Stimulated activated CD8-positive, alpha-beta memory T cell treated with anti-CD3 and anti-CD28 coated beads, Interleukin-4, amount 100 ng/mL, for 48 hours (primary cell): ENCODE results near the gene RAB4A.
"Not testable (repeated sequence)": the region's sequence is repeated elsewhere in the genome, so short reads cannot be mapped to it uniquely, and the experiment has no call there.

Source experiments
- DNase-seq: peaks from one replicate; pipeline ENCODE4 v3.0.0-alpha.2; 2020

RAB4A gene

DNA sequence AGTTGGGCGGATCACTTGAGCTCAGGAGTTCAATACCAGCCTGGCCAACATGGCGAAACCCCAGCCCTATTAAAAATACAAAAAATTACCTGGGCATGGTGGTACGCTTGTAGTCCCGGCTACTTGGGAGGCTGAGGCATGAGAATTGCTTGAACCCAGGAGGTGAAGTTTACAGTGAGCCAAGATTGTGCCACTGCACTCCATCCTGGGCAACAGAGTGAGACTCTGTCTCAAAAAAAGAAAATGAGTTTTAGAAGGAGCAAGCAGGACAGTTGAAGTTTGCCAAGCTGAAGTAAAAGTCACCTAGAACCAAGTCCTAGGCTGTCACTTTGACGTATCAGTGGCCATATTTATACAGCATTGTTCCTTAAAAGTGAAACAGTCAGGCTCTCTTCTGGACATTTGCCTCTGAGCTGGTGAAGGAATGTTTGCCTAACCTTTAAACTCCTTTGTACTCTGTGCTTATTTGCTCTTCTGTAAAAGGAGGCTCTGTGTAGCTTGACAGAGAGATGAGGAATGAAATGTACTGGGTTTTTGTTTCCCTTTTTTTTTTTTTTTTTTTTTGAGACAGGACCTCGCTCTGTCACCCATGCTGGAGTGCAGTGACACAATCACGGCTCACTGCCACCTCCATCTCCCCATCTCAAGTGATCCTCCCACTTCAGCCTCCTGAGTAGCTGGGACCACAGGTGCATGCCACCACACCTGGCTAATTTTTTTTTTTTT lies 2.8 kb downstream of the RAB4A start:
- DNase-seq: no peak

DNA sequence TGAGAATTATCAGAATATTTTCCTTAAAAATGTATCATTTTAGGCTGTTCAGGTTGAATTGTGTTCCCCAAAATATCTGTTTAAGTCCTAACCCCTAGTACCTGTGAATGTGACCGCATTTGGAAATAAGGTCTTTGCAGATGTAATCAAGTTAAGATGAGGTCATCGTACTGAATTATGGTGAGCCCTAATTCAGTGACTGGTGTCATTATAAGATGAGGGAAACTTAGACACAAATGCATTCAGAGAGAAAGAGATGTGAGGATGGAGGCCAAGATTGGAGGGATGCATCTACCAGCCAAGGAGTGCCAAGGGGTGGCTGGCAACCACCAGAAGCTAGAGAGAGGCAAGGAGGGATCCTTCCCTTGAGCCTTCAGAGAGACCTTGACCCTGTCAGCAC lies 4.1 kb downstream of the RAB4A start:
- DNase-seq: no peak

DNA sequence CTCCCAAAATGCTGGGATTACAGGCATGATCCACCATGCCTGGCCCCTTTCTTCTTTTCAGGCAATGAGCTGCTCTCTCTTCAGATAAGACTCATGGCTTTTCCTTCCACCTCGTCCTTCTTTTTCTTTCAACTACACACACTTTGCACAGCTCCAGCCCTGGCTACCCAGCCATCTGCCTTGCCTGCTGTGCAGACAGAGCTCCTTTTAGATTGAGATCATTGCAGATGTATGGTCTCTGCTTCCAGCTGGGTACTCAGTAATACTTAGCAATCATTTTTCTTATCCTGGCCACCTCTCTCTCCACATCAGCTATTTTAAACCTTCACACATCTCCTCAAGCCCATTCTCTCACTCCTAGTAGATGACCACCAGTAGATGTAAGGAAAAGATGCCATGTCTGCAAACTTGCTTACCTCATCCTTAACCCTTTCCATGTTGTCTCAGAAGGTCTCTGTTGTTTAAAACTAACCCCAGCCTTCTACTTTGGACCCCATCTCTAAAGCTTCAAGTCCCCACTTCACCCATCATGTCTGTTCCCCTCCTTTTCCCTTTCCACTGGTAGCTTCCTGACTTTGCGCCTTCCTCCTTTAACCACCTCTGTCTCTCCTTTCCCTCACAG lies 7.3 kb downstream of the RAB4A start:
- no peak for DNase-seq

DNA sequence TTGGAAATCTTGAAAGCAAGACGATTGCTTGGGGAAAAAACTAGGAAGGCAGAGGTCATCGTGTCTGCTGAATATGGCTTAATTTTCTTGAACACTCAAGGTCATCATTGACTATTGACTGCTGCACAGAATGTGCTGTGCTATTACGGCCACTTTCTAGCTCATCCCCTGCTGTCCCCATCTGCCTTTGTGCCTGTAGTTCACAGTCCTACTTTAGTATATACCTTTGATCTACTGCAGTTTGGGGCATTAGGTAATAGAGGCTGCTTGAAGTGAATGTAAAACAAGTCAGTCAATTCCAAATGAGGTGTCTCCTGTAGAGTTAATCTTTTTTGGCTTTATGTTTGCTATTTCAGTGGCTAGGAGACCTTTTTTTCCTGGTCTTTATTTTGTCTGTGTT lies 8.3 kb downstream of the RAB4A start:
- DNase-seq: no peak

DNA sequence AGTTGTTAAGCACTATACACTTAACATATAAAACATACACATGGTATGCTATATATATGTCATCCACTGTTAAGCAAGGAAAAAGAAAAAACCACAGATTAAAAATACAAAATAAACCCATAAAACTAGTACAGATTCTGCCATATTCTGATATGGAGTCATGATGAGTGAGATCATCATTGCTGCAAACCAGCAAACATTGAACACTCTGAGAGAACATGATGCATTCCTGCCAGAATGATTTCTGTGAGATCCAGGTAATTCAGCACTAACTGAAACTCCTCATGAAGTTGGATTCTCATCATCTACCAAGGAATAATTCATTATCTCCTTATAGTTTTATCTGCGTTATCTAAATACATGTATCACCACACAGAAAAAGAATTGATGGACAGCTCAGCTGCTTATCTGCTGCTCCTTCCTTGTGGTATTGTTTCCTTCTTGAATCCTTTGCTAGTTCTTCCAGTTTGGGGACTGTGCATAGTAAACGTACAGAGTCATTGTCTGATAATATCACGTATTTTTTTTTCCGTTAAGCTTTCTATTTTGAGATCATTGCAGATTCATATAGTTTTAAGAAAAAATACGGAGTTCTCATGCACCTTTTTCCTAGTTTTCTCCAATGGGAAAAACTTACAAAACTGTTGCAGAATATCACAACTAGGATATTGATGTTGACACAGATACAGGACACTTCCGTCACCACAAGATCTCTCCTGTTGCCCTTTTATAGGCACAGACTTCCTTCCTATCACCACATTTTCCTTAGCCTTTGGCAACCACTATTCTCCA lies 9.3 kb downstream of the RAB4A start:
- no peak for DNase-seq

DNA sequence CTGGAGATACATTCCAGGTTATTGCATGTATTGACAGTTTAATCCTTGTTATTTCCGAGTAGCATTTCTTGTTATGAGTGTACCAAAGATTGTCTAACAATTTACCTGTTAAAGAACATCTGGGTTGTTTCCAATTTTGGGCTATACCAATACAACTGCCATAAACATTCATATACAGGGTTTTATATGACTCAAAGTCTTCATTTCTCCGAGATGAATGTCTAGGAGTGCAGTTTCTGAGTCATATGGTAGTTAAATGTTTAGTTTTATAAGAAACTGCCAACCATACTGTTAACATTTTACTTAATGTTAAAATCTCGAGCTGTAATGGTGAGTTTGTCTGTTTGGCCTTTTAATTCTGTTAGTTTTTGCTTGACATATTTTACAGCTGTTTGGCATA lies 10.0 kb downstream of the RAB4A start:
- DNase-seq: no peak

DNA sequence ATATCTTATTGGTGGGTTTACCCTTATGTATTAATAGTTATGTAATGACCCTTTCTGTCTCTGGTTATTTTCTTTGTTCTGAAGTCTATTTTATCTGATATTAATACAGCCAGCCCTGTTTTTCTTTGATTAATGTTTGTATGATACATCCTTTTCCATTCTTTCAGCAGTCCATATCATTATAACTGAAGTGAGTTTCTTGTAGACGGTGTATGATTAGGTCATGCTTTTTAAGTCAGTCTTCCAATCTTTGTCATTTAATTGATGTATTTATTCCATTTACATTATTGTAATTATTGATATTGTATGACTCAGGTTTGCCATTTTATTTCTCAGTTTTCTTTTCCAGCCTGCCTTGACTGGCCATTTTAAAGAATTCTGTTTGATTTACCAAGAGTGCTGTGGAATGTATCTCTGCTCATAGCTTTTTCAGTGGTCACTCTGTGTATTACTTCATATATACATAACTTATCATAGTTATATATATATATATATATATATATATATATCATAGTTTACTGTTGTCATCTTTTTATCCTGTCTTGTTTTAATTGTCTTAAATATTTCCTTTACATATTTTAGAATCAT lies 10.5 kb downstream of the RAB4A start:
- no peak for DNase-seq

DNA sequence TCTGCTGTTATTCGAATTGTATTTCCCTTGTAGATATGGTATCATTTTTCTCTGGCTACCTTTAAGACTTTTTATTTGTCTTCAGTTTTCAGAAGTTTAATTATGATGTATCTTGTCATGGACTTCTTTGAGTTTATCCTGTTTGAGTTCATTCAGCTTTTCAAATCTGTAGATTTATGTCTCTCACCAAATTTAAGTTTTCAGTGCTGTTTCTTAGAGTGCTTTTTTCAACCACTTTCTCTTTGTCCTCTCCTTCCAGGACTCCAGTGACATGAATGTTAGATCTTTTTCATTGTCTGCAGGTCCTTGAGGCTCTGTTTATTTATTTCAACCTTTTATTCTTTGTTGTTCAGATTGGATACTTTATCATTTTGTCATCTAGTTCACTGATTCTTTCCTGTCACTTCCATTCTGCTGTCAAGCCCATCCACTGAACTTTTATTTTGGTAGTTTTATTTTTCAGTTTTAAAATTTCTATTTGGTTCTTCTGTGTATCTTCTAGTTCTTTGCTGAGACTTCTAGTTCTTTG lies 11.4 kb downstream of the RAB4A start:
- DNase-seq: no peak

DNA sequence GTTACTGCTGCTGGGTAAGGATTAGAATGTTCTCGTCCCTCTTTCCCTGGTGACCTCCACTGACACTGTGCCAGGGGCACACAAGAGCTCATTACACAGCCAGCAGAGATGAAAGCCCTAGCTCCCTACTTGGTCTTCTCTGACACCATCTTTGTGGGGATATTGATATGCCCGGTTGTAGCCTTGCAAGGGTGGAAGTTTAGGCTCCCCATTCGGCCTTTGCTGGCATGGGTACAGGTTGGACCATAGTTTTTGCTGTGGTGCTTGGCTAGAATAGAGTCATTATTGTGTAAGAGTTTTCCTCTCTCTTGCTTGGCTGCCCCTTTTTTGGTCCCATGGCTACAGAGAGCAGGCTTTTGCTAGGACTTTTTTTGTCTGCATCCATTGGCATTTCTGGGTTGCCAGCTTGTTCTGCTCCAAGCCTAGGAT lies 12.3 kb downstream of the RAB4A start:
- DNase-seq: no peak

DNA sequence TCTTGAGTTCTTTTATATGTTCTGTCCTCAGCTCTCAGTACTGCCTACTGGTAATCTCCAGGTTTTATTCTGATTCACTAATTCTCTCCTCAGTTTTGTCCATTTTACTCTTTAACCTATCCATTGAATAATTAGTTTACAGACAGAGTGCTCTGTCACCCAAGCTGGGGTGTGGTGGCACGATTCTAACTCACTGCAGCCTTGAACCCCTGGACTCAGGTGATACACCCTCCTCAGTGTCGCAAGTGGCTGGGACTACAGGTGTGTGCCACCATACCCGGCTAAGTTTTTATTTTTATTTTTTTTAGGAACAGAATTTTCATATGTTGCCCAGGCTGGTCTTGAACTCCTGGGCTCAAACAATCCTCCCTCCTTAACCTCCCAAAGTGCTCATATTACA lies 14.0 kb downstream of the RAB4A start:
- no peak for DNase-seq

DNA sequence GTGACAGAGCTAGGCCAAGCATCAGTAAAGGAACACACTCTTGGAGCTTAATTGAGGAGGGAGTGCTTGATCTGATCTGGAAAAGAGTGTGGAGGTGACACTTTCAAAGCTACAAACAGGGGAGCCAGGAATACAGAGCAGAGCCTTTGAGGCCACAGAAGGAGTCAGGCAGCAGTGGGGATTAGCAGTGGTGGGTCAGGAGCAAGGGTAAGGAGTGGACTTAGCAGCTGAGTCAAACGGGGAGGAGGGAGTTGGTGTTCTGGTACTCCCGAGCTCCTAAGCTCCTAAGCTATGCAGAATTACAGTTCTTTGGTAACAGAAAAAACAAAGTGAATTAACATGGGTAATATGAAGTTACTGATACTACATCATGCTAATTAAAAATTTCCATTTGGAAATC lies 14.5 kb downstream of the RAB4A start:
- no peak for DNase-seq

DNA sequence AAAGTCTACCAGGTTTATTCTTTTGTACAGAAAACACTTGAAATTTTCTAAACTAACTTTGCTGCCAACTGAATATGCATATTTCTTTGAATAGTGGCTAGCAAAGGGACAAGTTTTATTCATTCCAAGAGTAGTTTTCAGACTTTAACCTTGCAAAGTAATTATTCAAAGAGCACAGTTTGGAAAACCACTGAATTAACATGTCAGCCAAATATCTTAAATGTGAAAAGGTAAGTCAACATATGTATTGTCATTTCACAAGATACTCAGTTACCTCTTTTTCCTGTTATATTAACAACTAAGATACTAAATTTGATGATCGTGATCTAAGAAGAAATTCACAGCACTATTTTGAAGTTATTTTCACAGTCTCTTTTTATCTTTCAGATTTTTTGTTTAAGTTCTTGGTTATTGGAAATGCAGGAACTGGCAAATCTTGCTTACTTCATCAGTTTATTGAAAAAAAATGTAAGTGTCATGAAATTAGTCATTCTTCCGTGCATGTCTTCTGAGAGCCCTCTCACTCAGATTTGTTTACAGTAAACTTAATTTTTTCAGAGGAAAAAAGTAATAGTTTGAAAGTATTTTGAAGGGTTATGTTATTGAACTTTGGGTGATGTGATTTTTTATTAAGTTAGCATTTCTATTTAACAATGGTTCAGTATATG lies 15.3 kb downstream of the RAB4A start:
- DNase-seq: no peak

DNA sequence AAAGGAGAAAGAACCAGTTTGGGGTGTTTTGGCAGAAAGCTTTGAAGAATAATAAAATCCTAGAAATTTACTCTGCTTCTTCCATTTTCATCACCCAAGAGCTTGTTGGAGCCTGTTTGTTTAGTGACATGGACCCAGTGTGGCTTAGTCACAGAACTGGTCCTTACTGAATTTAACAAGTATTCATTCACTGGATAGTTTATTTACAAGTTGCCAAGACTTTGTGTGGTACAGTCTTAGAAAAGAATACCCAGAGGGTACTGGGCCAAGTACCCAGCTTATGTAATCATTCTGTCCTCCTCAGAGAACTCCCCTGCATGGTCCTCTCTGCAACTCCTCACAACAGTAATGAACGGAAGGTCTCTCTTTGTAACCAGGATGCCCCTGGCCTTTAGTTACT lies 16.4 kb downstream of the RAB4A start:
- DNase-seq: no peak

DNA sequence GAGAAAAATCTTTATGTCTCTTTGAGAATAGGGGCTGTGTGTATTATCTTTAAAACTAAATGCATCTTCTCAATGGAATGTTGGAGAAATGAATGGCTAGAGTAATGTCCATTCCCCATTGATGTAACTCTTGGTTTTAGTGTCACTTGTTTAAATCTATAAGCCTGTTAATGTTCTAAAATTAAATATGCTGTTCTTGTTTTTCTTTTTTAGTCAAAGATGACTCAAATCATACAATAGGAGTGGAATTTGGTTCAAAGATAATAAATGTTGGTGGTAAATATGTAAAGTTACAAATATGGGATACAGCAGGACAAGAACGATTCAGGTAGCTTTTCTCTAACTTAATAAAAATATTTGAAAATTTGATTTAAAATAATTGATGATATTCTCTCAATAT lies 17.6 kb downstream of the RAB4A start:
- DNase-seq: no peak

DNA sequence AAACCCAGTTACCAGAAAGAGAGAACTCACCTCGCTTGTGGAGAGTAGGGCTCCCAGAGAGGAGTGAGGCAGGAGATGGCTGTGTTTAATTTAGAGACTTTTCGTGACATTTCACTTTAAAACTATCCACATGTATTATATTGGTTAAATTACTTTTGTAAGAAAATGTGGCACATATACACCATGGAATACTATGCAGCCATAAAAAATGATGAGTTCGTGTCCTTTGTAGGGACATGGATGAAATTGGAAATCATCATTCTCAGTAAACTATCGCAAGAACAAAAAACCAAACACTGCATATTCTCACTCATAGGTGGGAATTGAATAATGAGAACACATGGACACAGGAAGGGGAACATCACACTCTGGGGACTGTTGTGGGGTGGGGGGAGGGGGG lies 20.8 kb downstream of the RAB4A start:
- DNase-seq: not testable (repeated sequence)

DNA sequence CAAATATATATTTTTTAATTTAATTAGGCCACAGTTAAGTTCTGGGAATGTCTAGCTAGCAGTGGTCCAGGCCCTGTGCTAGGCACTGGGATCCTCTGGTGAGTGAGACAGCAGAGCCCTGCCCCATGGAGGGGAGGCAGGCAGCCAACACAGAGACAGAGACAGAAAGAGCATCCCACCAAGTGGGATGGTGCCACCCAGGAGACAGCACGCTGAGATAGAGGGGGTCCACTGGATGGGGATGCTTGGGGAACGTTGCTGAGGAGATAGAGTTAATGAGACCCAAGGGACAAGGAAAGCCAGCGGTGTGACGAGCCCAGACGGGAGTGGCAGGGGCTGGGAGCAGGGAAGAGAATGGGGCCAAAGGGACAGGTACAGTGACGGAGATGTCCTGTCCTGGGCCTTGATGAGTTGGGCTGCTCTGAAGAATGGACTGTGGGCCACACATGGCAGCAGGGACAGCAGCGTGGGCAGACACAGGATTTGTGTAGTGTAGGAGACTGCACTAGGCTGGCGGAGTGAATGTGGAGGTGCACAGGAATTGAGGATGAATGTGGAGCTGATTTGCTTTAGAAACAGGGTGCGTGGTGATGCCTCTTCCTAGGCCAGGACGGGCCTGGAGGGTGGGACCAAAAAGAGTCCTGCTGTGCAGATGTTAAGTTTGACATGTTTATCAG lies 22.8 kb downstream of the RAB4A start:
- no peak for DNase-seq

DNA sequence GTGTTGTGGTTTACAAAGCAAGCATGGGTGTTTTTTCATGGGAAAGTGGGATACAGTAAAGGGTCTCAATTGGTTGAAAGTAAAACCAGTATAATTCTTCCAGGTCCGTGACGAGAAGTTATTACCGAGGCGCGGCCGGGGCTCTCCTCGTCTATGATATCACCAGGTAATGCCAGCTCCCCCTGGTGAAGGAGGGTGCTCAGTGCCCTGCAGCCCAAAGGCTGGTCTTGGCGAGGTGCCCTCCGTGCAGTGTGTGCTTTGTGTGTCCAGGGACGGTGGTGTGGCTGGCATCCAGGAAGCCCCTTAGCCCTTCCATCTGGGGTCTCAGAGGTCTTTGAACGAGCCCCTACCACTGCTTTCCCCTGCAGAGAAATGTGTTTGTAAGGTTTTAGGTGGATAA lies 24.8 kb downstream of the RAB4A start:
- no peak for DNase-seq

DNA sequence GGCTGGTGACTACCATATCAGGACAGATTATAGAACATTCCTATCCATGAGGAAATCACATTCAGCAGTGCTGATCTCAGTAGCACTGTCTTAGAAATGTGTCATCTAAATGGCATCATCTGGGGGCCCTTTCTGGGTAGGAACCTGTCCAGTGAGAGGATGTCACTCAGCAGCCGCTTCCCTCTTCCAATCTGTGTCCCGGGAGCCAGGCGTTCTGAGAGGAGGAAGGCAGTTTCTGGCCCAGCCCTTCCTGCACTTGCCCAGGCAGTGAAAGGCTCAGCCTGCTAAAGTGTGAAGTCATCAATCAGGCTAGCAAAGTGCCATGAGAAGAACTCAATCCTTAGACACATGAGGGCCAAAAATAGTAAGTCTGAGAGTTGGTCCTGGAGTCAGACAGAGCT lies 25.6 kb downstream of the RAB4A start:
- no peak for DNase-seq

DNA sequence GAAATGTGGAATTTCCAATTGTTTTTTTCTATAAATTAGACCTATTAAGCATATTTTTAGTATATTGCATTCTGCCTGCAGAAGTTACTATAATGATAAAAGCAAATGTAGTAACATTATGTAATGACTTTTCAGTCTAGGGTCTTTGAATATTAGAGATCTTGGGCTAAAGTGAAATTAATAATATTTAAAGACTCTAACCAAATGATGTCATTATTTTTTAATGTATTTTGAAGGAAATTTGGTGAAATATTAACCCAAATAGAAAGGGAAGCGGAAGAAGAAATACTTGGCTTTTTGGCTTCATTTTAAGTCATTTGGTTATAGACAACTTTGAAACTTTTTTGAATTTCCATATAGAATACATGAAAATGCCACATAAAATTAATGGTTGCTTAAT lies 26.8 kb downstream of the RAB4A start:
- no peak for DNase-seq

DNA sequence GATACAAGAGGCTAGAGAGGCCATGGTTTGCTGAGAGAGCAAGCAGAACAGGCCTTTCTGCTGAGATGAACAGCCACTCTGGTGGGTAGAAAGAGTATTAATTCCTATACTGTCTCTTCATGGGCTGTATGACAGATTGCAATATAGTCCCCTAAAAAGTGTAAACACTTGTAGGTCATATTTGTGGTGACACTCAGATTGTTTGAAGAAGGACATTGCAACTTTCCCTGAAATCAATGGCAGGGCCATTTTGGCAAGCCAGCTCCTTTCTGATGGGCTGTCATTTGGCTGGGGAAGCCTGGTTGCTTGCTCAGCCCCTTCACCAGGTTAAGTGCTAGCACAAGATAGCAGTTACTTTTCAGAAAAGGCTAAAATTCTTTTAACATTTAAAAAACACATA lies 27.5 kb downstream of the RAB4A start:
- no peak for DNase-seq

DNA sequence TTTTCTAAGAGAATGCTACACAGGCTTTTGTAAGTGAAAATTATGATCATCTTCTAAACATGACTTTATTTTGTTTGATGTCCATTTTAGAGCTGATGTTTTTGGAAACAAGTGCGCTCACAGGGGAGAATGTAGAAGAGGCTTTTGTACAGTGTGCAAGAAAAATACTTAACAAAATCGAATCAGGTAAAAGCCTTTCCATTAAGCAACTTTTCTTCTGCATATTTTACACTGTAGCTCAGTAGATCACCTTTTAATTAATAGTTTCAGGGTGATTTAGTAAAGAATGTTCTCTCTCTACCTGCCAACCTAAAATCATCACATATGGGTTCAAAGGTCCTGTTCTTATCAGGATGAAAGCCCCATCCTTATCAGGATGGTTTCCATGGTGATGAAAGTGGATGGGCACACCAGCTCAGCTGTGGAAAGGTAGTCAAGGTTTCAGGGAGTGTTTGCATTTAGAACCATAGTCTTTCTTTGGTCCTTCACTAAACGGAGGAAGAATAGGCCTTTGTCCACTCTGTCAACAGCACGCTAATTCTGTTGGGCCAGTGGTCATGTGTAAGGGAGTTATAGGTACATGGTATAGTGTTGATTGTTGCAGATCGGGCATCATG lies 28.1 kb downstream of the RAB4A start:
- DNase-seq: no peak
